Skin of body (tissue), 2 donors: Measurements from ENCODE around the gene MYL4. TPM values are rescaled to one million over a fixed set of nuclear protein-coding genes. Genes with fewer than 3 reads are reported as not detected.
A peak's percentile ranks its signal among the peaks of the same experiment; 100 is the strongest.
"Not testable (repeated sequence)": the region's sequence is repeated elsewhere in the genome, so short reads cannot be mapped to it uniquely, and the experiment has no call there.

Experiments
- DNase-seq: peaks from one replicate; lab custom pipeline; 2025; lab: John Stamatoyannopoulos, UW
- total RNA-seq: library from RNA; depleted of rRNA; stranded (reverse); fragments of >200 nt; gene quantifications from one replicate; pipeline ENCODE4 v1.2.3, GENCODE V29; 2014

The MYL4 gene
- total RNA-seq, 1 donor from 2014 or later: 36.7 TPM

DNA sequence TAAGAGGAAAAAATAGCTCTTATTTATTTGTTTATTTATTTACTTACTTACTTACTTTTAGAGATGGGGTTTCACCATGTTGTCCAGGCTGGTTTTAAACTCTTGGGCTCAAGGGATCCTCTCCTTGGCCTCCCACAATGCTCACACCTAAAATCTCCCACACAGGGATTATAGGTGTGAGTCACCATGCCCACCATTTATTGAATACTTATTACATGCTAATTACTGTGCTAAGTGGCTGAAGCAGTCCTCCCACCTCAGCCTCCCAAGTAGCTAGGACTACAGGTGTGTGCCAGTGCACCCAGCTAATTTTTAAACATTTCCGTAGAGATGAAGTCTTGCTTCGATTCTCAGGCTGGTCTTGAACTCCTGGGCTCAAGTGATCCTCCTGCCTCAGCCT lies 33.5 kb downstream of the MYL4 start:
- DNase-seq: no peak

DNA sequence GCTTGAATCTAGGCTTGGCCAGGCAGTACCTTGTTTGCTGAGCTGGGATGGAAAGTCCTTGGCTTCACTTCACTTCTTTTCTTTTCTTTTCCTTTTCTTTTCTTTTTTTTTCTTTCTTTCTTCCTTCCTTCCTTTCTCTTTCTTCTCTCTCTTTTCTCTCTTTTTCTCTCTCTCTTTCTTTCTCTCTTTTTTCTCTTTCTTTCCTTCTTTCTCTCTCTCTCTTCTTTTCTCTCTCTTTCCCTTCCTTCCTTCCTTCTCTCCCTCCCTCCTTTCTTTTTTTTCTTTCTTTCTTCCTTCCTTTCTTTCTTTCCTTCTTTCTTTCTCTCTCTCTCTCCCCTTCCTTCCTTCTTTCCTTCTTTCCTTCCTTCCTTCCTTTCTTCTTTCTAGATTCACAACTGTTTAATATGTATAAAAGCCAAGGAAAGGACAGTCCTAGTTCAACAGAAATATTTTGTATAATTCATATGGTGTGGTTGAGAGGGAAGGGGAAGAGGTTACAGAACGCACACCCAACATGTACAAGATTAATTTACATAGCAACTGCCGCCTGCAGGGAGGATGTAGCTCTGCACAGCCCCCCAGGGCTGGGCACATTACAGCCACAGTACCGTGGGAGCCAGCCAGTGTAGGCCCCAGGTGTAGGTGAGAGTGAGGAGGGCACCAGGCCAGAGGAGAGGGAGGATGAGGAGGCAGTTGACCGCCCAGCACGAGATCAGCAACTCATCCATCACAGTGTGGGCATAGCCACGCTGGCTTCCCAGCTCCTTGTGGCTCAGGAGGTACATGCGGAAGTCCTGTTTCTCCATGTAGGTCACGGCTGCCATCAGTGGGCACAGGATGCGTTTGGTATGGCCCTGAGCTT lies 34.8 kb downstream of the MYL4 start:
- no peak for DNase-seq

GRCh38 chr17:47244697-47245096 lies 35.5 kb downstream of the MYL4 start:
- no peak for DNase-seq

- peak; percentile 27 for DNase-seq
Measured at GRCh38 chr17:47246120-47246519, 37.0 kb downstream of the MYL4 start.

GRCh38 chr17:47250855-47251254 lies 41.7 kb downstream of the MYL4 start:
- no peak for DNase-seq

DNA sequence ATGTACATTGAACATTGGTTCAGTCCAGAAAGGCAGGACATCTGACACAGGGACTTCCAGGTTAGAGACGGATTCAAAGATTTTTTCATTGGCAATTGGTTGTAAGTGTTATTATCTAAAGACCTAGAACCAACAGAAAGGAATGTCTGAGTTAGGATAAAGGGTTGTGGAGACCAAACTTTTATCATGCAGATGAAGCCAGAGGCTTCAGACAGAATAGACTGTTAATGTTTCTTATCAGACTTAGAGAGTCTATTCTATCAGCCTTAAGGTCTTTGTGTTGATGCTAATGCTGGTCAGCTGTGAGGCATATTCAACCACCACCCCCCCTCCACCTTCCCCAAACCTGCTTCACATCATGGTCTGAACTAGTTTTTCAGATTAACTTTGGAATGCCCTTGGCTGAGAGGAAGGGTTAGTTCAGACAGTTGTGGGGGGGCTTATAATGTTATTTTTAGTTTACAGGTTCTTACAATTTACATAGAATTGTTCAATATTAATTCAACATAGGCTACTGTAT lies 42.3 kb downstream of the MYL4 start:
- DNase-seq: no peak

GRCh38 chr17:47252209-47252608 lies 43.1 kb downstream of the MYL4 start:
- DNase-seq: no peak

- DNase-seq: no peak
Measured at GRCh38 chr17:47252766-47253512, 43.8 kb downstream of the MYL4 start.

DNA sequence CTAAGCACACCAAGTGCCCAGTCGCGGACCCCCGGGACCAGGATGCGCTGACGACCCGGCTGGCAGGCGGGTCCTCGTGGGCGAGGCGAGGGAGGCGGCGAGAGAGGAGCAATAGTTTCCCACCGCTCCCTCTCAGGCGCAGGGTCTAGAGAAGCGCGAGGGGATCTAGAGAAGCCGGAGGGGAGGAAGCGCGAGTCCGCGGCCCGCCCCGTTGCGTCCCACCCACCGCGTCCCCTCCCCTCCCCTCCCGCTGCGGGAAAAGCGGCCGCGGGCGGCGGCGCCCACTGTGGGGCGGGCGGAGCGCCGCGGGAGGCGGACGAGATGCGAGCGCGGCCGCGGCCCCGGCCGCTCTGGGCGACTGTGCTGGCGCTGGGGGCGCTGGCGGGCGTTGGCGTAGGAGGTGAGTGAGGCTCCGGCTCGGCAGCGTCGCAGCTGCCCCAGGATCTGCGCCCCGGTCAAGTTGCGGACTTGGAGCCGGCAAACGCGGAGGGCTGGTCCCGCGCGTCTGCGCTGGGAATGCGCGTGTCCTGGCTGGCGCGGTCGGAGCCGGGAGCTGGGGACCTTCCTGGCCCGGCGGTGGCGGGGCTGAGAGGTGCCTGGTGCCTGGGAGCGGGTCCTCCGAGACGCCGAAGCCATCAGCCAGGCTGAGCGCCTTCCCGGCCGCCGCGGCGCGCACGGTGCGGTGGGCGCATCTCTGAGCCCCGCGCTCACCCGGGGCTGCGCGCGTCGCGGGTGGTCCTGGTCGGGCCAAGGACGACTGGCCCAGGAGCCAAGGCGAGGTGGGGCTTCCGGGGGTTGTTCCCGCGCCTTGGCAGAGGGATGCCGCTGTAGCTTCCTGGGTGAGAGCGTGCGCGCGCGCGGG lies 44.6 kb downstream of the MYL4 start, which contains the start of gene ITGB3:
Gene ITGB3, plus strand, starts transcription at position 287 of the 862 bp plus-strand sequence. Its CDS starts 35 bp downstream, at position 322.
- DNase-seq: peak; percentile 13

- DNase-seq: no peak
Measured at GRCh38 chr17:47254403-47254943, 45.3 kb downstream of the MYL4 start.

DNA sequence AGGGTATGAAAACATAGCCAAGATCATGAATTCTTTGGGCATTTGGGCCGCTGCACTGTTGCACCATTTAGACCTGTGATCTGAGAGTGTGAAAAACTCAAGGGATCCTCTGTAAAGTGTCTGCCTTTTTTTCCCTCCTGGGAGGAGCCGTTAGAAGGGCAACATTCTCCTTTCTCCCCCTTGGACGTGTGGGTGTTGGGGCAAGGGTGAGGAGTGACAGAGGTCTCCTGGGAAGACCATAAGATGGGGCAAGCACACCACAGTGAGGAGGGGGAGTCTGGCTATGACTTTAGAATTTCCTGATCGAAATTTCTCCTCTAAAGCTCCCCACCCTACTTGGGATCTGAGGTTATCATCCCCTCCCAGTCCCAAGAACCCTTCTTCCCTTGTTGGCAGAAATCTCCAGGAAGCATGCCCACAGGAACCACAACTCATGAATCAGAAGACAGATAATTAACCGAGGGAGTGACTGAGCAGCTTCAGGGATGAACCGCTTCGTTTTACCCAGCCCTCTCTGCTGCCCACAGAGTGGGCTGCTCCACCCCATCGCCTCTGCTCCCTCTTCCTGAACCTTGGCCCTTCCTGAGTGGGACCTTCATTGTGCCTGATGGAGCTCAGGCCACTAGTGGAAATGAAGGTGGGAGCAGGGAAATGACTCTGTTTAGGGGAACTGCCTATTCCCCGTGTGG lies 48.6 kb downstream of the MYL4 start:
- DNase-seq: no peak

DNA sequence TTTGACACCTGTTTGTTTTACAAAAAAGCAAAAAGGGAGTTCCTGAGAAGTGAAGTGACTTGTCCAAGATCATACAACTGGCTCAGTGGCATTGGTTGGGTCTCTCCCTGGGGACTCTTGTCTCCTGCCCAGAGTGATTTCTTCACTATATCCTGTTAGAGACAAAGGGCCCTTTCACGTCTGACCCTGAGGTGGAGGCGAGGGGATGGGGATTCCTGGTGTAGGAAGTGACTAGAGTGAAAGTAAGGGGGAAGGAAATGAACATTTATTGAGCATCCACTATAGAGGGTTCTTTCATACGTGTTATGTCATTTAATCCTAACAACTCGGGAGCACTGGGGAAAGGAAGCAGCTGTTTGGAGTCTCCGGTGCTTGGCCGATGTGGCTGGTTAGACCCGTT lies 53.4 kb downstream of the MYL4 start:
- no peak for DNase-seq

DNA sequence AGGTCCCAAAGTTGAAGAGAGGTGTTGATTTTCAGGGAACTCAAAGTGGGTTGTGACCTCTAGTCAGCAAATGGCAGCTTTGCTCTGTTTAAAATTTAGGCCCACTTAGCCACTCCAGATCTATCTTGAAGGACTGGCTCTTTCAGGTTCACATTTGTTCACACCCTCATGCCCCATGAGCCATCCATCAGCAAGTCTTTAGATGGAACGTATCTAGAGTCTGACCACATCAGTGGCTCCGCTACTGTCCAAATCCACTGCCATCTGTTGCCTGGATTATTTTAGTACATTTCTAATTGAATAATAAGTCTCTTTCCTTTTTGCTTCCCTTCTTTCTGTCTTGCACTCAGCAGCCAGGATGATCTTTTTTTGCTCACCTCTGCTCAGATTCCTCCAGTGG lies 55.0 kb downstream of the MYL4 start:
- DNase-seq: no peak

DNA sequence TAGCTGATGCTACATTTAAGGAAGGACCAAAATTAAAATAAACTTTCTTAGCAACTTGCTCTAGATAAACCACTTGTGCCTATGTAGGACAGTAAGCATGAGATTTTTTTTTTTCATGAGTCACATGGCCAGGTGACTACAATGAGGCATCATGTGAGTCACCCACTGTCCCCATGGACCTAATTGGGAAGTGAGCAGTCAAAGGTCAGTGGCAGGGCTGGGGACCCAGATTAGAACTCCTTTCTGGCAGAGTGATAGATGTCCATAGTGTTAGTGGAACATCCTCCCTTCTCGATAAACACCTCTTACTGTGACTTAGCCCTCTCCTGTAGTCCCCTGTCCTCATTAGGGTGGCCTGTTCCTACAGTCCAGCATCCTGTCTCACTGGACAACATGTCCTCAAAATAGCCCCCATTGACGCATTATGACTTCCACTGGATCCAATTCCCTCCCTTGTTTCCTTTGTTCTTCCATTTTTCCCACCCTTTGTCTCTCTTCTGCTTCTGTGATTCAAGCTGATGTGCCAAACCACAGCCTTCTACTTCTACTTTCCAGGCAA lies 56.9 kb downstream of the MYL4 start:
- no peak for DNase-seq

GRCh38 chr17:47266782-47267181 lies 57.6 kb downstream of the MYL4 start:
- no peak for DNase-seq

DNA sequence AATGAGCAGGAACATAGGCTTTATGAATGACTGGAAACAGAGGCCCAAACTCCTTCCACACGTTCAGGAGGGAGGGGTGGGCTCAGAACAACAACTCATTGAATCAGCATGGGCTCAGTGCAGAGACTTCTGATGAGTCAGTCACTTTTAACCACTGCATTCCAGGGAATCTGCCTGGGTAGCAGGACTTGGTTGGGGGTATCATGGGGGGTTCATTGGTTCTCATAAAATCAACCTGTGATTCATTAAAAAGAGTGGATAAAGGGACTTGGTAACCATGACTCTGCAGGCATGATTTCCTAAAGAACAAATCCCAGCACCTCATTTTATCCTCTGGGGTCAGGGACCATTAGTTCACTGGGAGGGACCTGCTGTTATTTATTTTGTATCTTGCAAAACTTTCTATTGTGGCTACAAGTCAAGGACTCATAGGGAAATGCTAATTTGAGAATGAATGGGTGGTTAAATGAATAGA lies 58.2 kb downstream of the MYL4 start:
- DNase-seq: peak; percentile 45

DNA sequence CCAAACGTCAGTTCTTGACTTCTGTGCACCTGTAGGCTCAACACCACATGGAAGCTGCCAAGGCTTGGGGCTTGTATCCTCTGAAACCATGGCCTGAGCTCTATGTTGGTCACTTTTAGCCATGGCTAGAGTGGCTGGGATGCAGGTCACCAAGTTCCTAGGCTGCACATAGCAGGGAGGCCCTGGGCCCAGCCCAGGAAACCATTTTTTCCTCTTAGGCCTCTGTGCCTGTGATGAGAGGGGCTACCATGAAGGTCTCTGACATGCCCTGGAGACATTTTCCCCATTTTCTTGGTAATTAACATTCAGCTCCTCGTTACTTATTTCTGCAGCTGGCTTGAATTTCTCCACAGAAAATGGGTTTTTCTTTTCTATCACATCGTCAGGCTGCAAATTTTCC lies 59.8 kb downstream of the MYL4 start:
- DNase-seq: not testable (repeated sequence)

DNA sequence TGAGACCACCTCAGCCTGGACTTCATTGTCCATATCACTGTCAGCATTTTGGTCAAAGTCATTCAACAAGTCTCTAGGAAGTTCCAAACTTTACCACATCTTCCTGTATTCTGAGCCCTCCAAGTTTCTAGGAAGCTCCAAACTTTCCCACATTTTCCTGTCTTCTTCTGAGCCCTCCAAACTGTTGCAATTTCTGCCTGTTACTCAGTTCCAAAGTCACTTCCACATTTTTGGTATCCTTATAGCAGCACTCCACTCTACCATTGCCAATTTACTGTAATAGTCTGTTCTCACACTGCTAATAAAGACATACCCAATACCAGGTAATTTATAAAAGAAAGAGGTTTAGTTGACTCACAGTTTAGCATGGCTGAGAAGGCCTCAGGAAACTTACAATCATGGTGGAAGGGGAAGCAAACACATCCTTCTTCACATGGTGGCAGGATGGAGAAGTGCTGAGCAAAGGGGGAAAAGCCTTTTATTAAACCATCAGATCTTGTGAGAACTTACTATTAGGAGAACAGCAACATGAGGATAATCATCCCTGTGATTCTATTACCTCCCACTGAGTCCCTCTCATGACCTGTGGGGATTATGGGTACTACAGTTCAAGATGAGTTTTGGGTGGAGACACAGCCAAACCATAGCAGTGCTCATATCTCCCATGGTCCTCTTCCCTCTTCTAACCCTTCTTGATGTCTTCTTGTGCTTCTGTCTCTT lies 60.6 kb downstream of the MYL4 start:
- DNase-seq: not testable (repeated sequence)
